HepG2 (cell line): ENCODE measurements around the gene BSG. TPM values are rescaled to one million over a fixed set of nuclear protein-coding genes. Genes with fewer than 3 reads are reported as not detected.
A peak's percentile ranks its signal among the peaks of the same experiment; 100 is the strongest.

Experiments used
- BCL6 ChIP-seq: IDR thresholded peaks from 2 replicates; pipeline ENCODE4 v1.6.1; 2016; ENCODE audit warnings: missing genetic modification reagents, missing compliant biosample characterization
- GFI1 ChIP-seq: sonication (generic); formaldehyde crosslinking; IDR thresholded peaks from 2 replicates; pipeline ENCODE4 v1.5.0; 2020; ENCODE audit warnings: missing genetic modification reagents, mild to moderate bottlenecking, borderline replicate concordance
- PATZ1 ChIP-seq: sonication (generic); formaldehyde crosslinking; IDR thresholded peaks from 2 replicates; pipeline ENCODE4 v1.4.0; 2020; ENCODE audit warnings: missing genetic modification reagents
- PRDM15 ChIP-seq: sonication (generic); formaldehyde crosslinking; IDR thresholded peaks from 2 replicates; pipeline ENCODE4 v1.4.0; 2020; ENCODE audit warnings: missing genetic modification reagents
- SP4 ChIP-seq: sonication (generic); formaldehyde crosslinking; IDR thresholded peaks from 2 replicates; pipeline ENCODE4 v1.8.1; 2023; ENCODE audit warnings: mild to moderate bottlenecking, missing genetic modification reagents
- ZBTB7A ChIP-seq: sonication (generic); formaldehyde crosslinking; IDR thresholded peaks from 2 replicates; pipeline ENCODE4 v1.8.0; 2022; ENCODE audit warnings: mild to moderate bottlenecking, missing genetic modification reagents
- ZNF781 ChIP-seq: sonication (generic); formaldehyde crosslinking; IDR thresholded peaks from 2 replicates; pipeline ENCODE4 v1.5.1; 2020; ENCODE audit warnings: borderline replicate concordance, mild to moderate bottlenecking, missing genetic modification reagents; ENCODE audit errors: not compliant biosample characterization
- polyA plus RNA-seq, 8 experiments: library from polyadenylated mRNA; depleted of rRNA in 3 of 8; stranded (reverse) in 7 of 8; unstranded in 1 of 8; fragments of >200 nt; fragmentation: Illumina TruSeq in 4 of 8; extraction: Trizol in 4 of 8; gene quantifications; 2 replicates each; pipeline versions ENCODE4 v1.2.1 to v1.2.3, GENCODE V29; 2011 to 2016; ENCODE audit warnings: low read depth in 4 of 8, missing spikeins in 1 of 8, mixed read lengths in 1 of 8; ENCODE audit not compliant: insufficient read depth in 1 of 8
- total RNA-seq, 5 experiments: library from RNA; depleted of rRNA; stranded (reverse); fragments of >200 nt; fragmentation: Illumina TruSeq; extraction: Trizol; gene quantifications; 2 replicates each; pipeline ENCODE4 v1.2.3, GENCODE V29; 2016; ENCODE audit warnings: low read depth in 1 of 5

The BSG gene
- total and polyA plus RNA-seq, 2 of the 13 experiments (the other 11 are each of a cell fraction or from before 2014, with no cell fraction given): 309 to 754 TPM

GRCh38 chr19:570937-571565 is 1.3 kb upstream of the BSG start (continued):
- TF ChIP-seq PATZ1 (peak; percentile 76), PRDM15 (CRISPR knock-in tag) (peak; percentile 46; the same call in 1 of the 2 replicates), ZBTB7A (CRISPR knock-in tag) (peak; percentile 49; the same call in 1 of the 2 replicates), ZNF781 (CRISPR knock-in tag) (peak; percentile 37), SP4 (CRISPR knock-in tag) (peak; percentile 74), GFI1 (CRISPR knock-in tag) (peak; percentile 53; the same call in 1 of the 2 replicates), BCL6 (CRISPR knock-in tag) (peak; percentile 48)
- TF ChIP-seq, all 625 proteins: peak for 161
